Stimulated activated CD4-positive, alpha-beta T cell treated with anti-CD3 and anti-CD28 coated beads, Interleukin-15, amount 100 ng/mL, for 24 hours (primary cell): ENCODE measurements around the gene LSM14B.
"Not testable (repeated sequence)": the region's sequence is repeated elsewhere in the genome, so short reads cannot be mapped to it uniquely, and the experiment has no call there.

Source experiments
- DNase-seq: peaks from one replicate; pipeline ENCODE4 v3.0.0-alpha.2; 2020

Gene LSM14B

GRCh38 chr20:62147528-62147927 lies 25.3 kb downstream of the LSM14B start:
- no peak for DNase-seq

- DNase-seq: not testable (repeated sequence)
Measured at GRCh38 chr20:62148383-62148782, 26.1 kb downstream of the LSM14B start.

- no peak for DNase-seq
Measured at GRCh38 chr20:62148908-62149314, 26.6 kb downstream of the LSM14B start.

- no peak for DNase-seq
Measured at GRCh38 chr20:62149532-62150309, 27.4 kb downstream of the LSM14B start.

- no peak for DNase-seq
Measured at GRCh38 chr20:62150310-62150575, 28.0 kb downstream of the LSM14B start.

GRCh38 chr20:62151225-62151624 lies 28.9 kb downstream of the LSM14B start:
- DNase-seq: no peak

GRCh38 chr20:62151835-62152364 lies 29.6 kb downstream of the LSM14B start:
- DNase-seq: no peak

GRCh38 chr20:62155428-62156253 lies 33.4 kb downstream of the LSM14B start:
- no peak for DNase-seq

GRCh38 chr20:62156254-62156556 lies 33.9 kb downstream of the LSM14B start:
- no peak for DNase-seq

- DNase-seq: peak; percentile 82
Measured at GRCh38 chr20:62156592-62157386, 34.5 kb downstream of the LSM14B start.

GRCh38 chr20:62157387-62158087 lies 35.3 kb downstream of the LSM14B start:
- DNase-seq: no peak

- DNase-seq: no peak
Measured at GRCh38 chr20:62158088-62158400, 35.8 kb downstream of the LSM14B start.

- DNase-seq: no peak
Measured at GRCh38 chr20:62158541-62158940, 36.3 kb downstream of the LSM14B start.

- DNase-seq: no peak
Measured at GRCh38 chr20:62159052-62159451, 36.8 kb downstream of the LSM14B start.

- DNase-seq: peak; percentile 85
Measured at GRCh38 chr20:62159839-62160238, 37.6 kb downstream of the LSM14B start.

GRCh38 chr20:62160253-62160652 lies 38.0 kb downstream of the LSM14B start:
- DNase-seq: no peak

- no peak for DNase-seq
Measured at GRCh38 chr20:62160876-62161275, 38.6 kb downstream of the LSM14B start.

- no peak for DNase-seq
Measured at GRCh38 chr20:62161347-62161746, 39.1 kb downstream of the LSM14B start.

GRCh38 chr20:62162765-62163484 lies 40.6 kb downstream of the LSM14B start:
- DNase-seq: no peak

GRCh38 chr20:62163485-62163865 lies 41.2 kb downstream of the LSM14B start:
- no peak for DNase-seq

GRCh38 chr20:62163986-62164762 lies 41.9 kb downstream of the LSM14B start:
- DNase-seq: no peak
